Bronchial epithelial cell (primary cell): ENCODE measurements around the gene DDOST. TPM values are rescaled to one million over a fixed set of nuclear protein-coding genes. Genes with fewer than 3 reads are reported as not detected.
A peak's percentile ranks its signal among the peaks of the same experiment; 100 is the strongest.

ENCODE experiments used
- DNase-seq: peaks from one replicate; pipeline ENCODE4 v3.0.0-alpha.2; 2010; ENCODE audit warnings: low read depth
- FAIRE-seq: peaks from 2 replicates; lab custom pipeline; 2011; peaks lifted over from hg19 to GRCh38; lab: Jason Lieb, UNC
- H3K27me3 ChIP-seq: 2 replicates; pipeline ENCODE4 v1.5.1; 2011; ENCODE audit warnings: low read length; ENCODE audit not compliant: control insufficient read depth, insufficient read depth
- H3K36me3 ChIP-seq: 2 replicates; pipeline ENCODE4 v1.5.1; 2011; ENCODE audit warnings: low read length; ENCODE audit not compliant: control insufficient read depth, insufficient read depth
- H3K4me3 ChIP-seq: 2 replicates; pipeline ENCODE4 v1.5.1; 2011; ENCODE audit warnings: mild to moderate bottlenecking, low read depth, low read length, control low read depth
- CTCF ChIP-seq: IDR thresholded peaks from 2 replicates; pipeline ENCODE4 v1.5.1; 2011; ENCODE audit warnings: mild to moderate bottlenecking, moderate library complexity, low read length, control low read depth, inconsistent platforms; ENCODE audit not compliant: insufficient read depth, severe bottlenecking
- total RNA-seq: library from RNA; depleted of rRNA; stranded (reverse); fragments of >200 nt; gene quantifications from 2 replicates; pipeline ENCODE4 v1.2.1, GENCODE V29; 2014

DDOST gene
- total RNA-seq, 1 donor from 2014 or later: 346 TPM

GRCh38 chr1:20706841-20707240, 45.7 kb upstream of the DDOST start:
- no peaks in the 10 kb centered on the region for H3K36me3 ChIP-seq
- FAIRE-seq: peak; percentile 91
- TF ChIP-seq CTCF: no peak
- H3K27me3 ChIP-seq: no peaks in the 10 kb centered on the region
- no peak overlapping the region for H3K4me3 ChIP-seq
- no peak for DNase-seq

- TF ChIP-seq CTCF: no peak
- FAIRE-seq (no peak), DNase-seq (no peak)
- Histone ChIP-seq H3K4me3 (no peak overlapping the region), H3K36me3 (no peaks in the 10 kb centered on the region), H3K27me3 (no peaks in the 10 kb centered on the region)
Observed at GRCh38 chr1:20705203-20705755, 44.1 kb upstream of the DDOST start.

GRCh38 chr1:20704390-20705202, 43.4 kb upstream of the DDOST start:
- FAIRE-seq: no peak
- TF ChIP-seq CTCF: no peak
- Histone ChIP-seq H3K27me3 (no peaks in the 10 kb centered on the region), H3K36me3 (no peaks in the 10 kb centered on the region), H3K4me3 (no peak overlapping the region)
- DNase-seq: no peak

- no peak for TF ChIP-seq CTCF
Observed at GRCh38 chr1:20703124-20703756, 42.1 kb upstream of the DDOST start.

GRCh38 chr1:20702416-20702815, 41.2 kb upstream of the DDOST start:
- no peak for FAIRE-seq
- no peaks in the 10 kb centered on the region for H3K36me3 ChIP-seq
- peak; percentile 15 for DNase-seq
- H3K4me3 ChIP-seq: no peak overlapping the region
- TF ChIP-seq CTCF: peak; percentile 58
- H3K27me3 ChIP-seq: no peaks in the 10 kb centered on the region

More at GRCh38 chr1:20703124-20703756, 42.1 kb upstream of the DDOST start:
- FAIRE-seq: no peak
- Histone ChIP-seq H3K36me3 (no peaks in the 10 kb centered on the region), H3K4me3 (no peak overlapping the region), H3K27me3 (no peaks in the 10 kb centered on the region)
- DNase-seq: no peak
